HTERT RPE-1 (cell line): Measurements from ENCODE around the gene LGALS1.
"Not testable (repeated sequence)": the region's sequence is repeated elsewhere in the genome, so short reads cannot be mapped to it uniquely, and the experiment has no call there.

Source experiments
- in situ Hi-C: fragments of 300-500 bp; cut with MboI; formaldehyde crosslinking; loops from 4 replicates; pipeline ENCODE4 v1.14.3; 2020; ENCODE audit warnings: low sequenced_read_pairs

Gene LGALS1

DNA sequence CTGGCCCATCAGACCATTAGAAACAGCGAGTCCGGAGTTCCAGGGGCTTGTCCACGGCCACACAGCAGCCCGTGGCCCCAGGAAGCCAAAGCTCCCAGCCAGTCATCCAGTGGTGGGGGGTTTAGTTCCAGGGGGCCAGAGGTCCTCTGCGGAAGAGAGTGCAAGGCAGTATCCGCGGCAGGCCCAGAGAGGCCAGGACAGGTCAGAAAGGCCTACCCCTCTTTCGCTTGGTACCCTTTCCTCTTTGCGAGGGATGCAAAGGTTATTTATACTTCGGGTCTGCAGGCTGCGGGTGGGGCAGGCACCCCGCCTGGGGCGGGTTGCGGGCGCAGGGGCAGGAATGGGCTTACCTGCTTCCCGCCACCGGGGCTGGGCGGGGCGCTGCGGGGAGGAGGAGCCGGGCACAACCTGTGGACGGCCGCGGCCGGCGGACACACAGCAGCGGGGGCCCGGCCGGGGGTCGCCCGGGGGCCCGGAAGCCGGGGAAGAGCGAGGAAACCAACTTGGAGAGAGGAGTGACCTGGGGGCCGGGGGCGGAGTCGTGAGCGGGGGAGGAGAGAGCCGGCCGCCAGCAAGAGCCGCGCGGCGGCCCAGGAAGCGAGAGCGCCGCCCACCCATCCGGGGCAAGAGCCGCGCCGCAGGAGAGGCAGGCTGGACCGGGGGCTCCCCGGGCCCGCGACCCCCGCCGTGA is 36.2 kb upstream of the LGALS1 start, which contains the start of gene SH3BP1:
Gene SH3BP1 (plus strand): TSS at position 600 of the 691 bp plus-strand sequence. CDS start 119 bp downstream, outside the sequence.
- in situ Hi-C loops = no loop called here

DNA sequence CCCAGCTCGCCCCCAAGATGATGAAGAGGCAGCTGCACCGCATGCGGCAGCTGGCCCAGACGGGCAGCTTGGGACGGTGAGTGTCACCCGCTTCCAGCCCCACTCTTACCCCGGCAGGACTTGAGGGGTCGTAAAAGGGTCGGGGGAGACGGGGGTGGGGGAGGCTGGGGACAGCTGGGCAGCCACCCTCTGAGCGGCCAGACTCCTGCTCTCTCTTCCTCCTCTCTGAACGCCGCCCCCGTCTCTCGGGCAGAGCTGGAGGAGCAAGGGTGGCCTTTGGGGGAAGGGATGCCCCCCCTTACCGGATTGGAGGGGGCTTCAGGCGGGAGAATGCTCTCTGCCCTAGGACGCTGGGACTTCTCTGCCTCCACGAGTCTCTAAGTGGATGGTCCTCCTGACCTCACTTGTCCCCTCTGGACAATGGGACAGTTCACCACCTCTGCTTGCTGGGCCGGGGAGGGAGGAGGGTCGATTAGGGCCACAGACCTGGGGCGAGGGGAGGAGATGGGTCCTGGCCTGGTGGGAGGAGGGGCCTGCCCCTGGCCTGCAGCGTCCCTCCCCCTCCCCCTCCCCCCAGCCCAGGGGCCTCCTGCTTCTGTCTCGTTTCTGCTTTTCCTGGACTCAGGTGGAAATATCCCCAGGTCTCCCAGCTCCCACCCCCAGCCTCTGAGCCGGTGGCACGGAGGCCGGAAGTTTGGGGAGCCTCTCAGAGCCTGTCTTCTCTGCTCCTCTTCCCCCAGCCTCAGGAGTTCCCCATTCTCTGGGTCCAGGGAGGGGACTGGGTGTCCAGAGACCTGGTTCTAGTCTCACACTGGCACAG is 35.5 kb upstream of the LGALS1 start:
- in situ Hi-C loops = no loop called here

DNA sequence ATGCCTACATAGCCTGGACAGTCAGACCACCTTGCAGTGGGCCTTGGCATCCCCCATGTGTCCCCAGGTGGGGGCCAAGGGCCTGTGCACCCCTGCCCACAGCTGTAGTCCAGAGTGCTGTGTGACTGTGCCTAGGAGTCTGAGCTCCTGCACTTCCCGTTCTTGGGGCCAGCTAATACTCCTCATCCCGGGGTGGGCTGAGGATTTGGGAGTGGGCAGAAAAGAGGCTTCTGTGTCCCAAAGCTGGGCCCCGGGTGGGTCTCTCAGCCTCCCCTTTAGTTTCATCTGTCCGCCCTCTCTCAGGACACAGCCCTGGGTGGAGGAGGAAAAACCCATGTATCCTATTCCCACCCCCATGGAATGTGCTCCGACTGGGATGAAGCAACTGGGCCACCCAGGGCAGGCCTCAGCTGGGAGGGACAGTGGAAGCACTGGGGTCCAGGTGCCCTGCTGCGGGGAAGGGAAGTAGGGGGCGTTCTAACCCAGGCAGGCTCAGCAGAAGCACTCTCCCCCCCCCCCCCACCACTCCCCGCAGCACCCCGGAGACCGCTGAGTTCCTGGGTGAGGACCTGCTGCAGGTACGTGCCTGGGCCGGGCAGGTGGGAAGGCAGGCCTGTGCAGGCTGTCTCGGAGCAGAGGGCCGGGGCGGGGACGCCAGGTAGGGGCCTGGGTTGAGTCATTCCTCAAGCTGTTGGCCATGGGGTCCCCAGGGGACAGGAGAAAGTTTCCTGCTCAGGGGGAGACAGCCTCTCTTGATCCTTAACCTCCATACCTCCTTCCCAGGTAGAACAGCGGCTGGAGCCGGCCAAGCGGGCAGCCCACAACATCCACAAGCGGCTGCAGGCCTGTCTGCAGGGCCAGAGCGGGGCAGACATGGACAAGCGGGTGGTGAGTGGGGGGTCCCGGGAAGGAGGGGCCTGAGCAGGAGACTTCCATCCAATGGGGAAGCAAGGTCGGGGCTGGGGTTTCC is 34.6 kb upstream of the LGALS1 start:
- in situ Hi-C loops = no loop called here

DNA sequence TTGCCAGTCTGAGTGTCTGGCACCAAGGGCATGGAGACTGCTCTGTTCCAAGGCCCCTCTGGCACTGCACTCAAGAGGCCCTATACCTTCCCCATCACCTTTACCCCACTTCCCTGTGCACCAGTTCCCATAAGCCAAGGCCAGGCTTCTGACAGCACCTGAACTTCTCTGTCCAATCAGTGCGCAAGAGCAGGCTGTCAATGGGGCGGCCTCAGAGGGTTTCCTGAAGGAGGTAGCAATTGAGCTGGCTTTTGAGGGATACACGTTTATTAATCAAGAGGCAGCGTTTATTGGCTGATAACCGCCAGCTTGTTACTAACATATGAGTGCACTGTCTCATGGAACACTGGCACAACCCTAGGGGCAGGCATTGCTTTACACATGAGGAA is 33.9 kb upstream of the LGALS1 start:
- in situ Hi-C loops = no loop called here

DNA sequence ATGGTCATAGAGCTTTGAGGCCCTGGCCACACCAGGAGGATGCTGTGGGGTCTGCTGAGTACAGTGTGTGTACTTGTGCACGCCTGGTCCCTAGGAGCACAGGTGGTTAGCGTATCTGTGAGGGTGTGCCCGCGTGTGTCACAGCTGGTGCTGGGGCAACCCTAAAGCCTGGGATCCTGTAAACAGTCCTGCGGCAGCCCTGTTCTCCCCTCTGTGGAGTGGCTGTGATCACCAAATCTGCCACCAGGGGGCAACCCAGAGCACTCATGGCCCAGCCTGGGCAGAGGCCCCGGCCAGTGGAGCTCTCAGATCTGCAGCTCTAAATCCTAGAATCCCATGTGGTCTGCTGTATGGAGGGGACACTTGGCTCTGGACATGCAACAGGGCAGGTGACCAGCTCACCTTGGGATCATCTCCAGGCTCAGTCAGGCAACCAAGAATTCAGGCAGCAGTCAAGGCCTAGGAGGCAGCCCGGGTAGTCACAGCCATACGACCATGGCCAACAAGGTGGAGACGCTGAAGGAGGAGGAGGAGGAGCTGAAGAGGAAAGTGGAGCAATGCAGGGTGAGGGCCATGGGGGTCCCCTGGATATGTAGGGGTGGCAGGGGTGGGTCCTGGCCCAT is 32.1 kb upstream of the LGALS1 start:
- in situ Hi-C loops = no loop called here

DNA sequence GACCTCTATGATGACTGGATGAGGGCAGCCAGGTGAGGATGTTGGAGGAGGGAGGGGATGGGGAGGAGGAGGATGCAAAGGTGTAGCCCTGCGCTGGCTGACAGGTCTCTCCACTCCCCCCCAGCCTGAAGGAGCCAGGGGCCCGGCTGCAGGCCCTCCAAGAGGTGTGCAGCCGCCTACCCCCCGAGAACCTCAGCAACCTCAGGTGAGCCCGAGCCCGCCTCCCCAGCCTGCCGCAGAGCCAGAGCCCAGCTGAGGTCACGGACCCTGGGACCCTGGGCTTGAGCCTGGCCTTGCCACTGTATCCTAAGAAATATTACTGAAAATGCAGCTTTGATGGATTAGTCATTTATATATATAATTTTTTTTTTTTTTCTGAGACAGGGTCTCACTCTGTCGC is 28.1 kb upstream of the LGALS1 start:
- in situ Hi-C loops = no loop called here

DNA sequence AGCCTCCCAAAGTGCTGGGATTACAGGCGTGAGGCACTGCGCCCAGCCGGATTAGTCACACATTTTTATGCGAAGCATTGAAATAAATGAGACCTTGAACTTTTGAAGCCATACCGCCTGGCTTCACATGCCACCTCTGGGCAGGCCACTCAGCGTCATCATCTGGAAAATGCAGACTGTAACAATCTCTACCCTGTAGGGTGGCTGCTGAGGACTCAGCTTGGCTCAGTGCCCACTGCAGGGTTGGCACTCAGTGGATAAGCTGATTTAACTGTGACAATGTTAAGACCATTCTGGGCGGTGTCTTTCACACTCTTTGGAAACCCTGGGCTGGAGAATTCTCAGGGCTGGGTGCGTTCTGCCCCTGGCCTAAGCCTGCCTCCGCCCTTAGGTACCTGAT is 27.5 kb upstream of the LGALS1 start:
- in situ Hi-C loops = no loop called here

DNA sequence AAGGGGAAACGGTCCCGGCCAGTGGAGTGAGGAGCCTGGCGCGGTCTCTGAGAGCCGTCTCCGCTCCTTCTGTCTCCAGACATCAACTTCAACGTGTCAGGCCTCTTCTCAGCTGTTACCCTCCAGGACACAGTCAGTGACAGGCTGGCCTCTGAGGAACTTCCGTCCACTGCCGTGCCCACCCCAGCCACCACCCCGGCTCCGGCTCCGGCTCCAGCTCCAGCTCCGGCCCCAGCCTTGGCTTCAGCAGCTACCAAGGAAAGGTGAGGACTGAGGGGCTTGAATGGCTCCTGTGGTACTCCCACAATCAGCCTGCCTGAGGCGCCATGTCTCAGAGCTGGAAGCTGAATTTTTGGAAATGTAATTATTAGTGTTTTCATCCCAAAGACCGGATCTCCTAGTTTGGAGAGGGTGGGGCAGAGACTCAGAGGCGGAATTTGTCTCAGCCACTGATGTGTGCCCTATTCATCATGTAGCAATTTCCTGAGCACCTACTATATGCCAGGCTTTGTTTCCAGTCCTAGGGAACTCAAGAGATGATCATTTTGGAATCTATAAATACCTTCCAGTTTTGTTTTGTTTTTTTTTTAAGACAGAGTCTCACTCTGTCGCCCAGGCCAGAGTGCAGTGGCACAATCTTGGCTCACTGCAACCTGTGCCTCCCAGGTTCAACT is 24.8 kb upstream of the LGALS1 start:
- in situ Hi-C loops = no loop called here

DNA sequence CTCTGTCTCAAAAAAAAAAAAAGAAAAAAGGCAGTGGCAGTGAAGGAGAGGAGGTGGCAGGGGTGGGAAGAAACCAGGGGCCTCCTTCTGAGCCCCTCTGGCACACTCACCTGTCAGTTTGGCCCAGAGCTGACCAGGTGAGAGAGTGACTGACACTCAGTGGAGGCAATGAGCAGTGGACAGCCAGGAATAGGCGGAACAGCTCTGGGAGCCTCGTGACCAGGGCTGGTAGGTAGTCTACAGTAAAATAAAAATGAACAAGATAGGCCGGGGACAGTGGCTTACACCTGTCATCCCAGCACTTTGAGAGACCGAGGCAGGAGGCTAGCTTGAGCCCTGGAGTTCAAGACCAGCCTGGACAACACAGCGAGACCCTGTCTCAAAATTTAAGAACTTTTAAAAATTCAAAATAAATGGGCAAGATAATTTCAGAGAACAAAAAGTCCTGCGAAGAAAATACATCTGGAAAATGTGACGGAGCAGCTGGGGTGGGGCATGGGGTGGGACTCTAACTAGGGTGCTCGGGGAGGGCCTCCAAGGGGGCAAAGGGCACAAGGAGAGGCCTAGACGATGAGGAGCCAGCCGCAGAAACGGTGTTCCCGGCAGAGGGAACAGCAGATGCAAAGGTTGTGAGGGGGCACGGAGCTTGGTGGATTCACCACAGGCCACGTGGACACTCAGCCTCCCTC is 20.7 kb upstream of the LGALS1 start:
- in situ Hi-C loops = no loop called here

DNA sequence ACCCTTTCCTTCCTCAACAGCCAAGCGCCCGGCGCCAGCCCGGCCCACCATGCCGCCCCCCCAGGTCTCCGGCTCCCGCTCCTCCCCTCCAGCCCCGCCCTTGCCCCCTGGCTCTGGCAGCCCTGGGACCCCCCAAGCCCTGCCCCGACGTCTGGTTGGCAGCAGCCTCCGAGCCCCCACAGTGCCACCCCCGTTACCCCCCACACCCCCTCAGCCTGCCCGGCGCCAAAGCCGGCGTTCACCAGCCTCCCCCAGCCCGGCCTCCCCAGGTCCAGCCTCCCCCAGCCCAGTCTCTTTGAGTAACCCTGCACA is 20.2 kb upstream of the LGALS1 start:
- in situ Hi-C loops = no loop called here

DNA sequence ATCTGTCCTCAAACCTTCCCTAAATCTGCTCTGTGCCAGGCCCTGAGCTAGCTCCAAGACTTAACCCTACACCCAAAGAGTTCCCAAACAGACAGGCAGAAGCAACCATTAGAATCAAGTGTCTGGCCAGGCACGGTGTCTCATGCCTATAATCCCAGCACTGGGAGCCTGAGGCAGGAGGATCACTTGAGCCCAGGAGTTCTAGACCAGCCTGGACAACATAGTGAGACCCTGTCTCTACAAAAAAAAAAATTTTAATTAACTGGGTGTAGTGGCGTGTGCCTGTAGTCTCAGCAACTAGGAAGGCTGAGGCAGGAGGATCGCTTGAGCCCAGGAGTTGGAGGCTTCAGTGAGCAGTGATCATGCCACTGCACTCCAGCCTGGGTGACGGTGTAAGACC is 18.9 kb upstream of the LGALS1 start:
- in situ Hi-C loops = not testable (repeated sequence)

DNA sequence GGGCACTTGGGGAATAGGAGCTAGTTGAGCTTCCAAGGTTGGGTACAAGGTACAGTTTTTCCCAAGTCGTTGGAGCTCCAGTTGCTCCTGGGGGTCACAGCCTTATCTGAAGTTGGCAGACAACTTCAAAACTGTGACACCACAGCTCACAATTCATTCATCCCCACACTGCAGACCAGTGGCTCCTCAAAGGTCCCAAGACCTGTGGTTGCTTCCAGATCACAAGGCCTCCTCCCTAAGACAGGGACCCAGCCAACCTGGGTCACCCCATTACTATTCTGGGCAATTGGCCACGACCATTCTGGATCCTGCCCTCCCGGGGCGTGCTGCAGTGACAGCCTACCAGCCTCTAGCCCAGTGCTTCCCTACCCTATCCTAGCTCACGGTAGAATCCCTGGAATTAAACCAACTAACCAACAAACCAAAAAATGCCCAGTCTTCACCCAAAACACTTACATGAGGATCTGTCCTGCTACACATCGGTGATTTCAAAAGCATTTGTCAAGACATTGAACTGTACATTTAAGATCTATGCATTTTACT is 17.8 kb upstream of the LGALS1 start:
- in situ Hi-C loops = no loop called here

DNA sequence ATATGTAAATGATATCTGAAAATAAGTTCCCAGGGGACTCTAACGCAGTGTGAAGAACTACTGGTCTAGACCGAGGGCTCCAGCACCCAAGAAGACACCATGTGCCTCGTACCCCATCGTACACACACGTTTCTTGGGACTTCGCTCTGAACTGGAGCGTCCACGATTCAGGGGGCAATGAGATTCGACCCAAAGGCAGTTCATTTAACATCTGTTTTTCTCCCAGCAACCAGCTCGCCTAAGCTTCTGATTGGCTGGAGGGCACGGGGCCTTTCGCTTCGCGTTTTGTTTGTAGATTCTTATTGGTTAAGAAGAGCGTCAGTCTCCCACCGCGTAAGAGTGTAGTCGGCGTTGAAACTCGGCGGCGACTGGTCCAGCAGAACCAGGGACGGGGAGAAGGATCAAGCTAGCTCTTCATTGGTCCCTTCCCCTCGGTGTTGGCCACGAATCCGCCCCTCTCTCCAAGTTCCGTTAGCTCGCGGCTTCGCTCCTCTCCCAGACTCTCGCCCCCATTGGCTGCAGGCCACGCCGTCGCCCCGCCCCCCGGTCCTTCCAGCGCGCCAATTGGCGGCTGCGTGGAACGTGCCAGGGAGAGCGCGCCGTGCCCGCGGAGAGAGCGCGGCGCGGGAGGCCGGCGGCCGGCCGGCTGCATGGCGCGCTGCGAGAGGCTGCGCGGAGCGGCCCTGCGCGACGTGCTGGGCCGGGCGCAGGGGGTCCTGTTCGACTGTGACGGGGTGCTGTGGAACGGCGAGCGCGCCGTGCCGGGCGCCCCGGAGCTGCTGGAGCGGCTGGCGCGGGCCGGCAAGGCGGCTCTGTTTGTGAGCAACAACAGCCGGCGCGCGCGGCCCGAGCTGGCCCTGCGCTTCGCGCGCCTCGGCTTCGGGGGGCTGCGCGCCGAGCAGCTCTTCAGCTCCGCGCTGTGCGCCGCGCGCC is 17.0 kb upstream of the LGALS1 start, which contains the start of gene PDXP:
Gene PDXP (plus strand): TSS at position 591 of the 933 bp plus-strand sequence. CDS start 60 bp downstream, at position 651.
- in situ Hi-C loops = no loop called here

DNA sequence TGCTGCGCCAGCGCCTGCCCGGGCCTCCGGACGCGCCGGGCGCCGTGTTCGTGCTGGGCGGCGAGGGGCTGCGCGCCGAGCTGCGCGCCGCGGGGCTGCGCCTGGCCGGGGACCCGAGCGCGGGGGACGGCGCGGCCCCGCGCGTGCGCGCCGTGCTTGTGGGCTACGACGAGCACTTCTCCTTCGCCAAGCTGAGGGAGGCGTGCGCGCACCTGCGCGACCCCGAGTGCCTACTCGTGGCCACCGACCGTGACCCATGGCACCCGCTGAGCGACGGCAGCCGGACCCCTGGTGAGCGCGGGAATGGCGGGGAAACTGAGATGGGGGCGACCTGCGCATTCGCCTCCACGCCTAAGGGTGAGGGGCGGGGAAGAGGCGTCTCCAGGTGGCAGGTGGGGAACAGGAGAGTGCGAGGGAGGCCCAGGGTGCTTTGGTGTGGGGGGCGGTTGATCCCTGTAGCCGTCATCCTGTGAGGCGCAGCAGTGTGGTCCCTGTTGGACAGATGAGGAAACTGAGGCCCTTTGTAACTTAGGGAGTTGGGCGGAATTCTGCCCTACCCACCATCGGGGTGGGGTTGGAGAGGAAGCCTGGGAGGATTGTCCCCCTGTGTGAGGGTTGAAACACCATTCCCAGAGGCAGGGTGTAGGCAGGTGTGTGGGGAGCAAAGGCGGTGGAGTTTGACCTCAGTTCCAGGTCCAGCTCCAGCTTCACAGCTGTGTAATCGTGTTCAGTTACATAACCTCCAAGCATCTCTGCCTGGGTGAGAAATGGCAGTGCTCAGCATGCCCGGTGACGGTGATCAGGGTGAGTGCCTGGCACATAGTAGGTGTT is 16.2 kb upstream of the LGALS1 start:
- in situ Hi-C loops = no loop called here

DNA sequence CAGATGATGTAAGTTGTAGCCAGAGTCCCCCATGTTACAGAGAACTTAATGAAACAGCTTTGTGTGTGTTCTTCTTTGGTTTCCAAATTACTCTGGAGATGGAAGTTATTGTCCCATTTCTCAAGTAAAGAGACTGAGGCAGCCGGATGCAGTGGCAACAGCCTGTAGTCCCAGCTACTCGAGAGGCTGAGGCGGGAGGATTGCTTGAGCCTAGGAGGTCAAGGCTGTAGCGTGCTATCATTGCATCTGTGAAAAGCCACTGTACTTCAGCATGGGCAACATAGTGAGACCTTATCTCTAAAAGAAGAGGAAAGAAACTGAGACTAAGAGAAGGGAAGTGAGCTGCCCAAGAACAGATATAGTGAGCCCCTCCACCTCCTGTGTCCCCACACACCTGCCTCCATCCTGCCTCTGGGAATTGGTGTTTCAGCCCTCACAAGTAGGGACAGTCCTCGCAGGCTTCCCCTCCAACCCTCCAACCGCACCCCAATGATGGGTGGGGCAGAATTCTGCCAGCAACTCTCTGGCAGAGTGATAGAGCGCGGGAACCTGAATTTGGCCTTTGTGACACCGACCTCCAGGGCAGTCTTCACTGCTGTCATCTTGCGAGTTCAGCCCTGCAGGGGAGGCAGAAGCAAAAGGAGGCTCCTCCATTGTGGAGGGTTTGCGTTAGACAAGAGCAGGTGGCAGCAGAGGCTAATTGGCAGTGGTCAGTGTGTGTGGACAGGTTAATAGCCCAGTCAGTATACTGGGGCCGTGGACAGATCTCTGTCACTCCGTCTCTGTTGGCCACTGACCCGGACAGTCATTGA is 15.3 kb upstream of the LGALS1 start:
- in situ Hi-C loops = no loop called here

DNA sequence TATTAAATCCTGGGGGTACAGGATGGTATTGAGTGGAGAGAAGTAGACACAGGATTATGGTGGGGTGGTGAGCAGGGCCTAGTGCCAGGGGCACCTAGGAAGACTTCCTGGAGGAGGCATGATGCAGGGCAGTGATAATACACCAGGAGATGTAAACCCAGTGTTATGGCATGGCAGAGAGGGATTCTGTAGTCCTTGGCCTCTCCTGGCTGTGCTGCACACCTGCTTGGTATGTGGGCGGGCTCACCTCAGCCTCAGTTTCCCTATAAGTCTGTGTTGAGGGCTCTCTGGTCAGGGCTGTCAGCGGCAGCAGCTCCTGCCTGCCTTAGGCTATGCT is 14.8 kb upstream of the LGALS1 start:
- in situ Hi-C loops = no loop called here
